GM12878 (cell line): ENCODE measurements around the gene CDH4. TPM values are rescaled to one million over a fixed set of nuclear protein-coding genes. Genes with fewer than 3 reads are reported as not detected.

Source experiments
- ATAC-seq: fragments of 200-7000 bp; cut with Tn5 transposase; 3 replicates; pipeline ENCODE4 v1.9.1; 2020; ENCODE audit warnings: mild to moderate bottlenecking, moderate library complexity
- BruUV-seq: library from RNA; stranded (reverse); fragments of 400-500 nt; replicated peaks from 2 replicates; lab custom pipeline; 2021; lab: Mats Ljungman, UMichigan
- CTCF ChIA-PET: fragments of 300-600 bp; sonication (Branson Sonifier 250); formaldehyde crosslinking; extraction: SDS; loops from one replicate; lab custom pipeline; 2021; ENCODE audit warnings: inconsistent platforms; lab: Yijun Ruan, JAX
- POLR2A ChIA-PET: fragments of 350-600 bp; formaldehyde crosslinking; extraction: SDS; loops from one replicate; lab custom pipeline; 2021; ENCODE audit warnings: inconsistent platforms; lab: Charles Lee
- RAD21 ChIA-PET: fragments of 300-600 bp; sonication (Branson Sonifier 250); formaldehyde crosslinking; loops from one replicate; lab custom pipeline; 2023; ENCODE audit warnings: antibody characterized with exemption; ENCODE audit not compliant: unreplicated experiment; lab: Charles Lee
- SMC1A ChIA-PET: fragments of 300-600 bp; sonication (Branson Sonifier 250); formaldehyde crosslinking; loops from one replicate; lab custom pipeline; 2023; ENCODE audit not compliant: unreplicated experiment, uncharacterized antibody; lab: Charles Lee
- DNase-seq: peaks from one replicate; pipeline ENCODE4 v3.0.0-alpha.2; 2011; ENCODE audit warnings: low read depth, low spot score
- FAIRE-seq: peaks from 3 replicates; lab custom pipeline; 2011; peaks lifted over from hg19 to GRCh38; lab: Jason Lieb, UNC
- H2AFZ ChIP-seq: 2 replicates; pipeline ENCODE4 v1.6.0; 2011; ENCODE audit warnings: low read depth, low read length, control low read depth; ENCODE audit not compliant: control insufficient read depth
- H3K27ac ChIP-seq: 2 replicates; pipeline ENCODE4 v1.5.1; 2011; ENCODE audit warnings: control low read depth; ENCODE audit not compliant: control insufficient read depth, insufficient read depth
- H3K27me3 ChIP-seq, 2 experiments: replicated peaks in 1 of 2; 2 replicates each; pipeline versions ENCODE4 v1.6.0 to v1.6.1; 2011; ENCODE audit warnings: low read length in 1 of 2; ENCODE audit not compliant: control insufficient read depth in 2 of 2, insufficient read depth in 2 of 2
- H3K36me3 ChIP-seq, 2 experiments: 2 replicates each; pipeline ENCODE4 v1.5.1; 2011; ENCODE audit warnings: low read length in 1 of 2; ENCODE audit not compliant: control insufficient read depth in 2 of 2, insufficient read depth in 2 of 2
- H3K4me1 ChIP-seq: 2 replicates; pipeline ENCODE4 v1.6.1; 2011; ENCODE audit warnings: mild to moderate bottlenecking, low read length, moderate library complexity, mixed read lengths; ENCODE audit not compliant: control insufficient read depth, insufficient read depth
- H3K4me2 ChIP-seq: 2 replicates; pipeline ENCODE4 v1.6.0; 2011; ENCODE audit warnings: control low read depth; ENCODE audit not compliant: control insufficient read depth, insufficient read depth
- H3K4me3 ChIP-seq: fragments of 200-600 bp; sonication (generic); 2 replicates; pipeline ENCODE4 v1.5.1; 2016
- H3K79me2 ChIP-seq: 2 replicates; pipeline ENCODE4 v1.6.0; 2011; ENCODE audit warnings: low read length; ENCODE audit not compliant: control insufficient read depth, insufficient read depth
- H3K9ac ChIP-seq: 2 replicates; pipeline ENCODE4 v1.8.0; 2011; ENCODE audit warnings: low read length, control low read depth, mixed read lengths; ENCODE audit not compliant: control insufficient read depth, insufficient read depth
- H3K9me3 ChIP-seq: replicated peaks from 3 replicates; pipeline ENCODE4 v1.5.1; 2011; ENCODE audit warnings: mild to moderate bottlenecking, low read length; ENCODE audit not compliant: control insufficient read depth, insufficient read depth
- H4K20me1 ChIP-seq: 2 replicates; pipeline ENCODE4 v1.6.0; 2011; ENCODE audit not compliant: control insufficient read depth, insufficient read depth
- HDAC6 ChIP-seq: fragments of 200-600 bp; sonication (generic); IDR thresholded peaks from one replicate; pipeline ENCODE4 v1.8.0; 2017; ENCODE audit warnings: antibody characterized with exemption; ENCODE audit not compliant: unreplicated experiment
- IRF5 ChIP-seq: fragments of 450-650 bp; IDR thresholded peaks from 2 replicates; pipeline ENCODE4 v1.6.1; 2017; ENCODE audit warnings: borderline replicate concordance
- MTA3 ChIP-seq: IDR thresholded peaks from 2 replicates; pipeline ENCODE4 v1.6.1; 2012; ENCODE audit warnings: low read length, inconsistent platforms, borderline replicate concordance
- PKNOX1 ChIP-seq: fragments of 450-650 bp; IDR thresholded peaks from 2 replicates; pipeline ENCODE4 v1.6.1; 2016; ENCODE audit warnings: mild to moderate bottlenecking
- SMARCA5 ChIP-seq: fragments of 450-650 bp; IDR thresholded peaks from 2 replicates; pipeline ENCODE4 v1.6.1; 2017; ENCODE audit warnings: mild to moderate bottlenecking
- TBL1XR1 ChIP-seq: IDR thresholded peaks from 2 replicates; pipeline ENCODE4 v1.6.1; 2012; ENCODE audit warnings: low read depth, low read length, improper control_type of control experiment
- WRNIP1 ChIP-seq: IDR thresholded peaks from 2 replicates; pipeline ENCODE4 v1.6.1; 2011; ENCODE audit warnings: low read depth, low read length, improper control_type of control experiment, borderline replicate concordance
- ZNF384 ChIP-seq: IDR thresholded peaks from 2 replicates; pipeline ENCODE4 v1.6.1; 2012; ENCODE audit warnings: low read depth, mild to moderate bottlenecking, low read length, improper control_type of control experiment, borderline replicate concordance
- WGBS: methylation state at CpG from one replicate; pipeline ENCODE4 v1.1.6; 2016; ENCODE audit warnings: low lambda C conversion rate; ENCODE audit not compliant: insufficient replicate concordance, insufficient coverage; ENCODE audit errors: missing lambda C conversion rate; 5-methylcytosine and 5-hydroxymethylcytosine counted together
- in situ Hi-C: fragments of 300-500 bp; cut with MboI; formaldehyde crosslinking; loops from 9 replicates; pipeline ENCODE4 v1.14.3; 2018; ENCODE audit warnings: mixed read lengths
- intact Hi-C: fragments of 100-400 bp; cut with micrococcal nuclease; formaldehyde crosslinking; loops from one replicate; pipeline ENCODE4 v1.14.2; 2022; ENCODE audit not compliant: unreplicated experiment
- polyA plus RNA-seq, 11 experiments: library from polyadenylated mRNA; depleted of rRNA in 4 of 11; unstranded in 6 of 11; stranded (reverse) in 5 of 11; fragments of >200 nt; fragmentation: Nextera tagmentation in 4 of 11; fragmentation: Illumina TruSeq in 1 of 11; extraction: Ambion mirVana in 4 of 11; extraction: Trizol in 1 of 11; gene quantifications; 1 replicate in 1 of 11; 2 replicates in 10 of 11; pipeline versions ENCODE4 v1.2.1 to v1.2.3, GENCODE V29; 2011 to 2016; ENCODE audit warnings: inconsistent platforms in 2 of 11, missing spikeins in 2 of 11, low read depth in 1 of 11
- total RNA-seq, 4 experiments: library from RNA; depleted of rRNA in 3 of 4; stranded (reverse); fragments of >200 nt in 3 of 4; fragmentation: Illumina TruSeq in 1 of 4; extraction: Trizol in 1 of 4; gene quantifications; 2 replicates each; pipeline versions ENCODE4 v1.2.1 to v1.2.3, GENCODE V29; 2013 to 2021
- TF ChIP-seq, protein P1 (sequence below): fragments of 450-650 bp; IDR thresholded peaks from 2 replicates; pipeline ENCODE4 v1.6.1; 2017; ENCODE audit warnings: mild to moderate bottlenecking
- TF ChIP-seq, protein P2 (sequence below): fragments of 450-650 bp; IDR thresholded peaks from 2 replicates; pipeline ENCODE4 v1.6.1; 2017; ENCODE audit warnings: mild to moderate bottlenecking, moderate library complexity

CDH4 gene
- total and polyA plus RNA-seq, 10 of the 15 experiments (the other 5 are each of a cell fraction or from before 2014, with no cell fraction given): not detected

DNA sequence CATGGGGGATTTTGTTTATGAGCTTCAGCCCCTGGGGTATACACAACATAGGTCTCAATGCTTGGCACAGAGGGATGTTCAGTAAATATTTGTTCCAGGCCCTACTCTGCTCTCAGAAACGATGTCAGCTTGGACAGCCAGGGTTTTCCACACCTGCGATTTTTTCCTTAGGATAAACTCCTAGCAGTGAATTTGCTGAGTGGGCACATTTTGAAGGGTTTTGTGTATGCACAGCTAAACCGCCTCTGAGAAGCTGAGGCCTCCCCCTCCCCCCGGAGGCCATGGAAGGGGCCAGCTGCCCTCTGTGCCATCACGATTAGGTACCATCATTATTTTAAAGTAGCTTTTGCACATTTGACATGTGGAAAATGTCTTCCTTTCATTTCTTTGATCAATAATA is 614.1 kb downstream of the CDH4 start:
- ChIA-PET SMC1A (no interaction called here), POLR2A (no interaction called here), RAD21 (no interaction called here), CTCF (interaction anchor here (1.5 kb wide), 1 partner anchor 30 kb away, joined by 4 read pairs; no protein-coding TSS in a partner anchor)
- Histone ChIP-seq H3K36me3 (no peaks in the 10 kb centered on the region), H3K4me2 (no peak overlapping the region), H3K9me3 (no peaks in the 10 kb centered on the region; the same call in 2 of the 3 replicates), H4K20me1 (no peaks in the 10 kb centered on the region), H3K9ac (no peak overlapping the region), H3K4me1 (no peaks in the 10 kb centered on the region), H3K27me3 (no peaks in the 10 kb centered on the region), H3K79me2 (no peaks in the 10 kb centered on the region), H3K27ac (no peak overlapping the region), H3K4me3 (no peak overlapping the region), H2AFZ (no peak overlapping the region)
- in situ Hi-C loops: no loop called here
- no TSS peak for BruUV-seq
- intact Hi-C loops: no loop called here
- ATAC-seq (no peak), DNase-seq (no peak), FAIRE-seq (no peak)
- 24% methylated on average over 5 of the region's 5 CpGs for WGBS
- TF ChIP-seq HDAC6 (no peak), TBL1XR1 (no peak), WRNIP1 (no peak), SMARCA5 (no peak), MTA3 (no peak), IRF5 (no peak), ZNF384 (no peak), PKNOX1 (no peak)
- TF ChIP-seq, protein P1, sequence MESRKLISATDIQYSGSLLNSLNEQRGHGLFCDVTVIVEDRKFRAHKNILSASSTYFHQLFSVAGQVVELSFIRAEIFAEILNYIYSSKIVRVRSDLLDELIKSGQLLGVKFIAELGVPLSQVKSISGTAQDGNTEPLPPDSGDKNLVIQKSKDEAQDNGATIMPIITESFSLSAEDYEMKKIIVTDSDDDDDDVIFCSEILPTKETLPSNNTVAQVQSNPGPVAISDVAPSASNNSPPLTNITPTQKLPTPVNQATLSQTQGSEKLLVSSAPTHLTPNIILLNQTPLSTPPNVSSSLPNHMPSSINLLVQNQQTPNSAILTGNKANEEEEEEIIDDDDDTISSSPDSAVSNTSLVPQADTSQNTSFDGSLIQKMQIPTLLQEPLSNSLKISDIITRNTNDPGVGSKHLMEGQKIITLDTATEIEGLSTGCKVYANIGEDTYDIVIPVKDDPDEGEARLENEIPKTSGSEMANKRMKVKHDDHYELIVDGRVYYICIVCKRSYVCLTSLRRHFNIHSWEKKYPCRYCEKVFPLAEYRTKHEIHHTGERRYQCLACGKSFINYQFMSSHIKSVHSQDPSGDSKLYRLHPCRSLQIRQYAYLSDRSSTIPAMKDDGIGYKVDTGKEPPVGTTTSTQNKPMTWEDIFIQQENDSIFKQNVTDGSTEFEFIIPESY: no peak
- TF ChIP-seq, protein P2, sequence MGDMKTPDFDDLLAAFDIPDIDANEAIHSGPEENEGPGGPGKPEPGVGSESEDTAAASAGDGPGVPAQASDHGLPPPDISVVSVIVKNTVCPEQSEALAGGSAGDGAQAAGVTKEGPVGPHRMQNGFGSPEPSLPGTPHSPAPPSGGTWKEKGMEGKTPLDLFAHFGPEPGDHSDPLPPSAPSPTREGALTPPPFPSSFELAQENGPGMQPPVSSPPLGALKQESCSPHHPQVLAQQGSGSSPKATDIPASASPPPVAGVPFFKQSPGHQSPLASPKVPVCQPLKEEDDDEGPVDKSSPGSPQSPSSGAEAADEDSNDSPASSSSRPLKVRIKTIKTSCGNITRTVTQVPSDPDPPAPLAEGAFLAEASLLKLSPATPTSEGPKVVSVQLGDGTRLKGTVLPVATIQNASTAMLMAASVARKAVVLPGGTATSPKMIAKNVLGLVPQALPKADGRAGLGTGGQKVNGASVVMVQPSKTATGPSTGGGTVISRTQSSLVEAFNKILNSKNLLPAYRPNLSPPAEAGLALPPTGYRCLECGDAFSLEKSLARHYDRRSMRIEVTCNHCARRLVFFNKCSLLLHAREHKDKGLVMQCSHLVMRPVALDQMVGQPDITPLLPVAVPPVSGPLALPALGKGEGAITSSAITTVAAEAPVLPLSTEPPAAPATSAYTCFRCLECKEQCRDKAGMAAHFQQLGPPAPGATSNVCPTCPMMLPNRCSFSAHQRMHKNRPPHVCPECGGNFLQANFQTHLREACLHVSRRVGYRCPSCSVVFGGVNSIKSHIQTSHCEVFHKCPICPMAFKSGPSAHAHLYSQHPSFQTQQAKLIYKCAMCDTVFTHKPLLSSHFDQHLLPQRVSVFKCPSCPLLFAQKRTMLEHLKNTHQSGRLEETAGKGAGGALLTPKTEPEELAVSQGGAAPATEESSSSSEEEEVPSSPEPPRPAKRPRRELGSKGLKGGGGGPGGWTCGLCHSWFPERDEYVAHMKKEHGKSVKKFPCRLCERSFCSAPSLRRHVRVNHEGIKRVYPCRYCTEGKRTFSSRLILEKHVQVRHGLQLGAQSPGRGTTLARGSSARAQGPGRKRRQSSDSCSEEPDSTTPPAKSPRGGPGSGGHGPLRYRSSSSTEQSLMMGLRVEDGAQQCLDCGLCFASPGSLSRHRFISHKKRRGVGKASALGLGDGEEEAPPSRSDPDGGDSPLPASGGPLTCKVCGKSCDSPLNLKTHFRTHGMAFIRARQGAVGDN: no peak
